ENCODE results near the gene C19orf12. TPM values are rescaled to one million over a fixed set of nuclear protein-coding genes. Genes with fewer than 3 reads are reported as not detected.

Gene C19orf12
- total and polyA plus RNA-seq, 7 experiments from 2014 or later, result 17.6 to 51.5 (median 23.3) TPM

DNA sequence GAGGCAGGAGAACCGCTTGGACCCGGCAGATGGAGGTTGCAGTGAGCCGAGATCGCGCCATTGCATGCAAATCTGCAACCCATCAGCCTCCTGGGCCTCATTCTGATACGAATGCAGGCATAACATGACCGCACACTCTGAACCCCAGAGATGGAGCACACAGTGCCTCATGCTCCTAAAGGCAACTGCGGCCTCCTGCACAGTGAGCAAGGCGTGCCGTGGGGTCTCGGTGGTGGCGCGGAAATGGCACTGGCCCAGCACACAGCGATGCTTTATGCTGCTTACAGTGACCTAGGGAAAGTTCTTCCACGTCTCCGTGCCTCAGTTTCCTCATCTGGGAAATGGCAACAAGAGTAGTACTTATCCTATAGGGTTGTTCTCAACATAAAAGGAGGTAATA, 2.0 kb upstream of the C19orf12 start:
- intact Hi-C loops (cut with micrococcal nuclease), result loop anchor here (2.0 to 10.0 kb wide), 4 partner anchors 192 to 504 kb away; partner anchors contain the start of genes UQCRFS1 (in 1 of the 2), URI1 (in 1 of the 2) and VSTM2B (in 1 of the 2)
- peaks cover 35 to 42% (median 40%) of the 10 kb centered on the region in 7 donors for H3K4me1 Mint-ChIP-seq

DNA sequence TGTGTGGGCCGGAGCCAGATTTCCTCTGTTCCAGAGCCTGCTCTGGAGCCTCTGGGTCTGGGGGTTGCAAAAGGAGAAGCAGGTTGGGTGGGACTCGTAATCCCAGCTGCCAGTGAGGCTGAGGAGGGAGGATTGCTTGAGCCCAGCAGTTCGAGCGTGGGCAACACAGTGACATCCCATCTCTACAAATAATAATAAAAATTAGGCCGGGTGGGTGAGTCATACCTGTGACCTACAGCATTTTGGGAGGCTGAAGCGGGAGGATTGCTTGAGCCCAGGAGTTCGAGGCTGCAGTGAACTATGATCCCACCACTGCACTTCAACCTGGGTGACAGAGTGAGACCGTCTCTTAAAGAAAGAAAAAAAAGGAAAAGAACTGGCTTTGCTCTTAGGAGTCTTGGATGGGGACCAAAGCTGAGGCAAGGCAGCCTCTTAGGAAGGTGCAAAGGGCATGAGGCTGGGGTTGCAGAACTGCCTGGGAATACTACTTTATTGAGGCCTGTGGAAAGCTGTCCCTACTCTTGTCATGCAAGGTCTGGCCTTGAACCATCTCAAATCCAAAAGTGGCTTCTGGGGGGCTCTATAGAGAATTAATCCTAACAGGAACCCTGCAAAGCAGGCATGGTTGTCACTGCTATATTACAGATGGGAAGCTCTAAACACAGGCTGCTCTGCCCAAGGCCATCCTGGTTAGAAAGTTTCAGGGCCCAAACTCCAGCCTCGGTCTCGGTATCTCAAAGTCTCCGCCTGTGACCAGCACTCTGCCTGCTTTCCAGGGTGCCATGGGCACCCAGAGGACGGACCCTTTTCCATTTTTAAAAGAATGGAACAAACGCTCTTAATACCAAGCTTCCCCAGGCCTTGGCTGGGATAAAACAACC, 880 bp upstream of the C19orf12 start:
- ChIA-PET POLR2A (interaction anchor here (0.7 to 9.1 kb wide), 15 partner anchors 8 to 226 kb away, joined by 3 to 198 read pairs (median 11); partner anchors contain the start of genes PLEKHF1, POP4 and URI1), CTCF (interaction anchor here (0.6 to 8.0 kb wide), 32 partner anchors 7 to 230 kb away, joined by 3 to 180 read pairs (median 4); partner anchors contain the start of genes PLEKHF1 and POP4)
- Histone ChIP-seq H3K4me1 (ENCODE audit: control insufficient read depth in 2 of 2, insufficient read depth in 2 of 2, low read length in 2 of 2) (peaks cover 46 to 51% of the 10 kb centered on the region in 2 donors), H3K4me3 (ENCODE audit: low read length) (peak overlapping the region; percentile 95), H3K27ac (ENCODE audit: low read depth, low read length) (peak overlapping the region; percentile 97), H3K27me3 (ENCODE audit: control insufficient read depth in 2 of 2, insufficient read depth in 2 of 2, low read length in 2 of 2) (no peaks in the 10 kb centered on the region), H3K36me3 (ENCODE audit: control insufficient read depth in 2 of 3, insufficient read depth in 3 of 3, low read length in 3 of 3) (no peaks in the 10 kb centered on the region), H3K9me3 (ENCODE audit: control insufficient read depth in 2 of 3, low read length in 3 of 3) (no peaks in the 10 kb centered on the region)
- intact Hi-C loops (cut with micrococcal nuclease), result loop anchor here (1.0 to 10.0 kb wide), 12 partner anchors 22 to 503 kb away; partner anchors contain the start of genes POP4 (in 2 of the 2), URI1 (in 2 of the 2), PLEKHF1 (in 1 of the 2) and UQCRFS1 (in 1 of the 2)
- Mint-ChIP-seq H3K36me3 (peaks cover 0 to 13% (median 0%) of the 10 kb centered on the region in 5 donors), H3K27me3 (peaks cover 0 to 3% (median 0%) of the 10 kb centered on the region in 5 donors), H3K27ac (peak overlapping the region; percentile 88 to 99 (median 96)), H3K9me3 (peaks cover 0 to 2% (median 0%) of the 10 kb centered on the region in 11 donors), H3K4me3 (peak overlapping the region; percentile 86 to 93 (median 91)), H3K4me1 (peaks cover 43 to 53% (median 51%) of the 10 kb centered on the region in 7 donors)
- DNase-seq (peak in 1 of 9 donors; percentile 18), ATAC-seq (peak; percentile 3)

More for the DNA sequence above, 2.0 kb upstream of the C19orf12 start:
- H3K36me3 ChIP-seq (ENCODE audit: control insufficient read depth in 2 of 3, insufficient read depth in 3 of 3, low read length in 3 of 3), result no peaks in the 10 kb centered on the region
- H3K9me3 ChIP-seq (ENCODE audit: control insufficient read depth in 2 of 3, low read length in 3 of 3), result no peaks in the 10 kb centered on the region
- Mint-ChIP-seq H3K9me3 (peaks cover 0 to 2% (median 0%) of the 10 kb centered on the region in 11 donors), H3K4me3 (no peak overlapping the region), H3K27me3 (peaks cover 0 to 12% (median 0%) of the 10 kb centered on the region in 5 donors), H3K36me3 (peaks cover 0 to 10% (median 0%) of the 10 kb centered on the region in 5 donors), H3K27ac (peak overlapping the region in 3 of 9 donors; percentile 94 to 99 (median 97))
- no peaks in the 10 kb centered on the region for H3K27me3 ChIP-seq (ENCODE audit: control insufficient read depth in 2 of 2, insufficient read depth in 2 of 2, low read length in 2 of 2)
- CTCF ChIA-PET, result interaction anchor here (0.8 to 8.0 kb wide), 22 partner anchors 9 to 157 kb away, joined by 3 to 180 read pairs (median 6); partner anchors contain the start of genes PLEKHF1 and POP4
- peaks cover 35 to 39% of the 10 kb centered on the region in 2 donors for H3K4me1 ChIP-seq (ENCODE audit: control insufficient read depth in 2 of 2, insufficient read depth in 2 of 2, low read length in 2 of 2)
- DNase-seq (no peak), ATAC-seq (no peak)
- no peak overlapping the region for H3K4me3 ChIP-seq (ENCODE audit: low read length)
- no peak overlapping the region for H3K27ac ChIP-seq (ENCODE audit: low read depth, low read length)
- POLR2A ChIA-PET, result interaction anchor here (0.8 to 9.1 kb wide), 8 partner anchors 10 to 225 kb away, joined by 3 to 198 read pairs (median 60); partner anchors contain the start of genes PLEKHF1, POP4 and URI1

DNA sequence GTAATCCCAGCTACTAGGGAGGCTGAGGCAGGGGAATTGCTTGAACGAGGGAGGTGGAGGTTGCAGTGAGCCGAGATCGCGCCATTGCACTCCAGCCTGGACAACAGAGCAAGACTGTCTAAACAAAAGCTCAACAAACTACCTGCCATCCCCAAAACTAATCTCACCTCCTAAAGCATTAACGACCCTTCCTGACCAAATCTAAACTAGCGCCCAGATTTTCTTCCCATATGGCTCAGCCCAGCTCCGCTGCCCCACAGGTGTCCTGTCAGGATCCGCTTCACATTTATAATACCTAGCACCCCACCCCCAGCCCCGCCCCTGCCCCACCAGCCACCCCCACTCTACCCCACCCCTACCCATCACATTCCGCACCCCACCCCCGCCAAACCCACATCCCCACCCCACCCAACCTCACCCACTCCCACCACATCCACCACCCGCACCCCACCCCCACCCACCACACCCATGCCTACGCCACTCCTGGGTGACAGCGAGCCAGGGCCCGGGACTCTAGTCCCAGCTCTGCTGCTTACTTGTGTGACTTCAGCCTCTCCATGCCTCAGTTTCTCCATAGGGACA, 599 bp downstream of the C19orf12 start:
- Histone ChIP-seq H3K9me3 (ENCODE audit: control insufficient read depth in 2 of 3, low read length in 3 of 3) (no peaks in the 10 kb centered on the region), H3K4me3 (ENCODE audit: low read length) (peak overlapping the region; percentile 95), H3K36me3 (ENCODE audit: control insufficient read depth in 2 of 3, insufficient read depth in 3 of 3, low read length in 3 of 3) (no peaks in the 10 kb centered on the region), H3K27ac (ENCODE audit: low read depth, low read length) (peak overlapping the region; percentile 97), H3K27me3 (ENCODE audit: control insufficient read depth in 2 of 2, insufficient read depth in 2 of 2, low read length in 2 of 2) (no peaks in the 10 kb centered on the region), H3K4me1 (ENCODE audit: control insufficient read depth in 2 of 2, insufficient read depth in 2 of 2, low read length in 2 of 2) (peaks cover 52 to 65% of the 10 kb centered on the region in 2 donors)
- peak overlapping the region; percentile 85 to 99 (median 94) for H3K27ac Mint-ChIP-seq
- peaks cover 0 to 13% (median 0%) of the 10 kb centered on the region in 5 donors for H3K36me3 Mint-ChIP-seq
- peaks cover 50 to 67% (median 64%) of the 10 kb centered on the region in 7 donors for H3K4me1 Mint-ChIP-seq
- POLR2A ChIA-PET, result interaction anchor here (0.7 to 9.1 kb wide), 14 partner anchors 10 to 227 kb away, joined by 3 to 198 read pairs (median 12); partner anchors contain the start of genes PLEKHF1, POP4 and URI1
- H3K4me3 Mint-ChIP-seq, result peak overlapping the region; percentile 72 to 92 (median 90)
- ATAC-seq (peak; percentile 66), DNase-seq (peak in 3 of 9 donors; percentile 64 to 83 (median 81))
- peaks cover 0 to 2% (median 0%) of the 10 kb centered on the region in 11 donors for H3K9me3 Mint-ChIP-seq
- H3K27me3 Mint-ChIP-seq, result no peaks in the 10 kb centered on the region
- CTCF ChIA-PET, result interaction anchor here (0.7 to 8.0 kb wide), 7 partner anchors 18 to 108 kb away, joined by 3 to 180 read pairs (median 39); partner anchors contain the start of genes PLEKHF1 and POP4
- intact Hi-C loops (cut with micrococcal nuclease), result loop anchor here (1.0 to 10.0 kb wide), 6 partner anchors 42 to 250 kb away; partner anchors contain the start of genes PLEKHF1 (in 1 of the 2) and VSTM2B (in 1 of the 2)

DNA sequence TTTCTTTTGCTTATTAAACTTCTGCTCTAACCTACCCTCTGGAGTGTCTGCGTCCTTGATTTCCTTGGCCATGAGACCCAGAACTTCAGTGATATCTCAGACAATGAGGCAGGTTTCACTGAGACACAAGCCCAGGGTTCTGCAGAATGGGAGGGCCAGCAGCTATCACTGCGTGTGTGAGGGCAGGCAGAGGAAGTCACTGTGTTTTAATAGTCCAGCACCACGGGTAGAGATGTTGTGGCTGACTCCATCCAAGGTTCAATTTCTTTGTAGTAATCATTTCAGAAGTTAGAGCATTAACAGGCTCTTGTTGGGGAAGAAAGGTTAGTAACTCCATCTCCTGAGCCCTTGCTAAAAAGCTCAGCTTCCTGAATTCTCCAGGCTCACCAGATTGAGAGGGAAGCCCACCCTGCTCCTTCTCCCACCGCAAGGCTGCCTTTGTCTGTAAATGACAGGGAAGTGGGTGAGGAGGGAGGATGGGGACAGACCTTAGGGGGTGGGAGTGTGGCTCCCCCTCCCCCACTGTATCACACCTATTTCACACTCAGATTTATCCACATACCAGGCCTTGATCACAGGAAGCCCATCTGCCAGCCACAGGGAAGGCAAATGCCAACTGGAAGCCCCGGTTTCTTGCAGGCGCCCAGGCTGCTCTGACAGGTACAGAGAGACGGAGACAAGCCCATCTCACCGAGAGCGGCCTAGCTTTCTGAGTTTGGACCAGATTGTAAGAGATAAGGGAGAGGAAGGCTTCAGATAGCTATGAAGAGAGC, 2.1 kb downstream of the C19orf12 start:
- Mint-ChIP-seq H3K27me3 (no peaks in the 10 kb centered on the region), H3K36me3 (peaks cover 0 to 13% (median 4%) of the 10 kb centered on the region in 5 donors), H3K27ac (peak overlapping the region; percentile 85 to 99 (median 94)), H3K4me3 (peak overlapping the region; percentile 72 to 92 (median 90)), H3K9me3 (peaks cover 0 to 2% (median 0%) of the 10 kb centered on the region in 11 donors), H3K4me1 (peaks cover 55 to 80% (median 70%) of the 10 kb centered on the region in 7 donors)
- ChIA-PET CTCF (interaction anchor here (0.6 to 8.0 kb wide), 7 partner anchors 20 to 107 kb away, joined by 3 to 180 read pairs (median 7); partner anchors contain the start of genes PLEKHF1 and POP4), POLR2A (interaction anchor here (0.6 to 9.1 kb wide), 10 partner anchors 12 to 247 kb away, joined by 3 to 198 read pairs (median 21); partner anchors contain the start of genes PLEKHF1 and POP4)
- Histone ChIP-seq H3K27ac (ENCODE audit: low read depth, low read length) (peak overlapping the region; percentile 73), H3K4me3 (ENCODE audit: low read length) (peak overlapping the region; percentile 66), H3K27me3 (ENCODE audit: control insufficient read depth in 2 of 2, insufficient read depth in 2 of 2, low read length in 2 of 2) (no peaks in the 10 kb centered on the region), H3K36me3 (ENCODE audit: control insufficient read depth in 2 of 3, insufficient read depth in 3 of 3, low read length in 3 of 3) (peaks cover 0 to 8% (median 0%) of the 10 kb centered on the region in 3 experiments), H3K9me3 (ENCODE audit: control insufficient read depth in 2 of 3, low read length in 3 of 3) (no peaks in the 10 kb centered on the region), H3K4me1 (ENCODE audit: control insufficient read depth in 2 of 2, insufficient read depth in 2 of 2, low read length in 2 of 2) (peaks cover 52 to 72% of the 10 kb centered on the region in 2 donors)
- intact Hi-C loops (cut with micrococcal nuclease), result loop anchor here (1.0 to 10.0 kb wide), 3 partner anchors 8 to 248 kb away; partner anchors contain the start of gene VSTM2B (in 1 of the 2)
- DNase-seq (peak in 1 of 9 donors; percentile 16), ATAC-seq (no peak)

DNA sequence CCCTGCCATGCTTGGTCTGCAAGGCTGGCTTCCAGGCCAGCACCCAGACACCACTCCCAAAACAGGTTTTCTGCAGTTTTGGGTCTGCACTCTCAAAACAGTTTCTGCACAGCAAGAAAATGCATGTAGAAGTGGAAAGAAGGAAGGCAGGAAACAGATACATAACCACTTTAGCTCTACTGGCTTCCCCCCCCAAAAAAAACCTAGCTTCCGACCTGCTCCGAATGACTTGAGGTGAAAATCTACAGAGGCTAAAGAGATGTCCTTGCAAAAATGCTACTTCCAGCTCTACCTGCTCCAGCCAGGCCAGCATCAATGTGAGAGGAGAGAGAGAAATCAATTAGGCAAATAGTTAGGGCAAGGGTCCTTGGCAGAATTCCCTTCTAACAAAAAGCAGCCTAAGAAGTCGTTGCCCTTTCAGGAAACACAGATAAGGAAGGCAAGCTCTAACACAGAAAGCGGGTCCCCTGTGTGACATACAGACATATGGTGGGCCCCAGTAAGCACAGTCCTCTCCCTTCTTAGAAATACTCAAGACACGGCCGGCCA, 3.4 kb downstream of the C19orf12 start:
- CTCF ChIA-PET, result interaction anchor here (0.9 to 8.0 kb wide), 8 partner anchors 12 to 106 kb away, joined by 3 to 180 read pairs (median 6); partner anchors contain the start of genes PLEKHF1 and POP4
- Histone ChIP-seq H3K4me3 (ENCODE audit: low read length) (peak overlapping the region; percentile 19), H3K9me3 (ENCODE audit: control insufficient read depth in 2 of 3, low read length in 3 of 3) (no peaks in the 10 kb centered on the region), H3K36me3 (ENCODE audit: control insufficient read depth in 2 of 3, insufficient read depth in 3 of 3, low read length in 3 of 3) (peaks cover 0 to 21% (median 1%) of the 10 kb centered on the region in 3 experiments), H3K4me1 (ENCODE audit: control insufficient read depth in 2 of 2, insufficient read depth in 2 of 2, low read length in 2 of 2) (peaks cover 52 to 66% of the 10 kb centered on the region in 2 donors), H3K27ac (ENCODE audit: low read depth, low read length) (peak overlapping the region; percentile 73), H3K27me3 (ENCODE audit: control insufficient read depth in 2 of 2, insufficient read depth in 2 of 2, low read length in 2 of 2) (no peaks in the 10 kb centered on the region)
- Mint-ChIP-seq H3K4me1 (peaks cover 56 to 78% (median 73%) of the 10 kb centered on the region in 7 donors), H3K27me3 (no peaks in the 10 kb centered on the region), H3K27ac (peak overlapping the region; percentile 73 to 99 (median 94)), H3K36me3 (peaks cover 0 to 19% (median 4%) of the 10 kb centered on the region in 5 donors), H3K9me3 (peaks cover 0 to 2% (median 0%) of the 10 kb centered on the region in 11 donors), H3K4me3 (peak overlapping the region; percentile 72 to 92 (median 87))
- POLR2A ChIA-PET, result interaction anchor here (0.6 to 9.1 kb wide), 12 partner anchors 9 to 231 kb away, joined by 3 to 198 read pairs (median 6); partner anchors contain the start of genes PLEKHF1 and POP4
- DNase-seq (peak in 6 of 9 donors; percentile 43 to 64 (median 50)), ATAC-seq (no peak)
- intact Hi-C loops (cut with micrococcal nuclease), result loop anchor here (10.0 kb wide), 2 partner anchors 187 to 247 kb away; partner anchors contain the start of gene VSTM2B (in 1 of the 2)
